OCI-LY7 (cell line): ENCODE results near the gene TCAIM. TPM values are rescaled to one million over a fixed set of nuclear protein-coding genes. Genes with fewer than 3 reads are reported as not detected.

Source experiments
- BruUV-seq: library from RNA; stranded (reverse); fragments of 400-500 nt; replicated peaks from 2 replicates; lab custom pipeline; 2021; lab: Mats Ljungman, UMichigan
- CTCF ChIA-PET: fragments of 300-600 bp; sonication (Branson Sonifier 250); formaldehyde crosslinking; loops from one replicate; lab custom pipeline; 2022; ENCODE audit warnings: antibody characterized with exemption; ENCODE audit not compliant: unreplicated experiment; lab: Charles Lee
- POLR2A ChIA-PET: fragments of 300-600 bp; sonication (Branson Sonifier 250); formaldehyde crosslinking; loops from one replicate; lab custom pipeline; 2022; ENCODE audit warnings: antibody characterized with exemption; lab: Charles Lee
- DNase-seq: peaks from one replicate; pipeline ENCODE4 v3.0.0-alpha.2; 2015; ENCODE audit warnings: low spot score
- H2AFZ ChIP-seq: fragments of 200-600 bp; sonication (generic), shearing (Covaris generic); 2 replicates; pipeline ENCODE4 v1.6.1; 2014; ENCODE audit warnings: mild to moderate bottlenecking, antibody characterized with exemption, low read length, moderate library complexity
- H3K27ac ChIP-seq: fragments of 200-600 bp; sonication (generic); 2 replicates; pipeline ENCODE4 v1.5.1; 2014; ENCODE audit warnings: mixed run types, low read depth, mild to moderate bottlenecking, moderate library complexity, low read length, inconsistent platforms; ENCODE audit not compliant: poor library complexity, severe bottlenecking
- H3K36me3 ChIP-seq: fragments of 200-600 bp; sonication (generic); 2 replicates; pipeline ENCODE4 v1.6.1; 2014; ENCODE audit warnings: mild to moderate bottlenecking, antibody characterized with exemption, low read length, moderate library complexity, mixed read lengths; ENCODE audit not compliant: insufficient read depth
- H3K4me1 ChIP-seq: fragments of 200-600 bp; sonication (generic); 2 replicates; pipeline ENCODE4 v1.5.1; 2014; ENCODE audit warnings: mild to moderate bottlenecking, low read length; ENCODE audit not compliant: insufficient read depth, poor library complexity, severe bottlenecking
- H3K4me2 ChIP-seq: fragments of 200-600 bp; sonication (generic); 2 replicates; pipeline ENCODE4 v1.6.1; 2014; ENCODE audit warnings: mild to moderate bottlenecking, low read length
- H3K4me3 ChIP-seq: fragments of 200-600 bp; sonication (generic); 2 replicates; pipeline ENCODE4 v1.5.1; 2014; ENCODE audit warnings: mild to moderate bottlenecking, low read depth, low read length; ENCODE audit not compliant: poor library complexity, severe bottlenecking
- H3K79me2 ChIP-seq: fragments of 200-600 bp; sonication (generic); 2 replicates; pipeline ENCODE4 v1.6.1; 2016; ENCODE audit warnings: low read depth, mild to moderate bottlenecking, low read length, moderate library complexity, mixed read lengths; ENCODE audit not compliant: insufficient read depth
- H3K9me2 ChIP-seq: fragments of 200-600 bp; sonication (generic); 2 replicates; pipeline ENCODE4 v1.6.1; 2016; ENCODE audit warnings: mild to moderate bottlenecking, low read length, mixed read lengths; ENCODE audit not compliant: insufficient read depth
- H3K9me3 ChIP-seq: fragments of 200-600 bp; sonication (generic); 2 replicates; pipeline ENCODE4 v1.6.1; 2014; ENCODE audit warnings: mild to moderate bottlenecking, mixed run types, low read length, mixed read lengths
- H4K20me1 ChIP-seq: fragments of 200-600 bp; sonication (generic); 2 replicates; pipeline ENCODE4 v1.6.1; 2014; ENCODE audit warnings: mild to moderate bottlenecking, antibody characterized with exemption, low read length, moderate library complexity, mixed read lengths; ENCODE audit not compliant: insufficient read depth
- EZH2phosphoT487 ChIP-seq: fragments of 200-600 bp; sonication (generic); IDR thresholded peaks from 2 replicates; pipeline ENCODE4 v1.6.1; 2018; ENCODE audit warnings: low read depth, borderline replicate concordance, mild to moderate bottlenecking, mixed run types, antibody characterized with exemption, low read length, moderate library complexity, mixed read lengths
- intact Hi-C: fragments of 100-400 bp; cut with micrococcal nuclease; formaldehyde crosslinking; loops from one replicate; pipeline ENCODE4 v1.10.0; 2022; ENCODE audit not compliant: unreplicated experiment
- total RNA-seq, 2 experiments: library from RNA; depleted of rRNA in 1 of 2; stranded (reverse); fragments of >200 nt in 1 of 2; shearing (Covaris generic) in 1 of 2; gene quantifications; 2 replicates each; pipeline ENCODE4 v1.2.3, GENCODE V29; 2014 to 2022
- TF ChIP-seq, protein P1 (sequence below): fragments of 200-600 bp; sonication (generic); conservative IDR thresholded peaks from 2 replicates; pipeline ENCODE4 v1.5.1; 2014; ENCODE audit warnings: mild to moderate bottlenecking, antibody characterized with exemption, low read length, moderate library complexity, mixed read lengths

Gene TCAIM
- total RNA-seq, 2 experiments from 2014 or later = 15.2 to 24.0 TPM

DNA sequence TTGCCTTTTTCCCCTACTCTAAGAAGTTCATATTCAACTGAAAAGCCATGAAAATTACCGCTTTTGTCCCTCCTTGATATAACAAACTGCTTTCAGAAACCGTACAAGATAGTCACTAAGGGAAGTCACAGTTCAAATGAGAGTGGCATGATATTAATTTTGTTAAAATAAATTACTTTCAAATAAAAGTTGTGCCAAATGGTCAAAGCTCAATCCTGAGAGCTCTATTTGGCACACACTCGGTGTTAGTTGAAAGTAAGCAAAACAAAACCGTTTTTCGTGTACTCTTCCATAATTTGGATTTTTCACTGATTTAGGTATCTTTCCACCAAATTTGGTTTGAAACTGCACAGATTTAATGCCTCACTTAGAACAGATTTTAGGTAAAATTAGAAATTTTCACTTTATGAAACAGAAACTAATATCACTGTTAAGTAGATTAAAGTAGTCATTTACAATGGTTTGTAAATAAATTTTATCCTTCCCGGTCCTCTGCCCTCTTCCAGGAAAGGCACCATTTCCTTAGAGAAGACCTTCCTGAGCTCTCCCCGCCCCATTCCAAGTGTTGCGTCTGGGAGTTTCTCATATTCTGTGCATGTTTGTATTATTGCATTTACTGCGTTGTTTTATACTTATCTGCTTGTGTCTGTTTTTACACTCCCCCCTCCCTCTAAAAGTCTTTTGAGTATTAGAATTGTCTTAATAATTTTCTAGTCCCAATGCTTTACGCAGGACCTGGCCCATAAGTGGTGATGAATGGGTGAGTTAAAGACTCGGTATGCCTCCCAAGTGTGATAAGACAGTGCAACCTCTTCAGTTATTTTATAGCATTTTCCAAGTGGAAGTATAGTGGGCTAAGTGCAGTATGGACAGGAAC, 853 bp downstream of the TCAIM start:
- Histone ChIP-seq H3K36me3 (peaks cover 8% of the 10 kb centered on the region; the same call in 1 of the 2 replicates), H3K9me2 (no peaks in the 10 kb centered on the region), H3K4me2 (peak overlapping the region; percentile 88), H3K9me3 (no peaks in the 10 kb centered on the region), H3K27ac (peak overlapping the region; percentile 71), H3K79me2 (peaks cover 31% of the 10 kb centered on the region), H2AFZ (peak overlapping the region; percentile 90), H3K4me3 (peak overlapping the region; percentile 82), H4K20me1 (no peaks in the 10 kb centered on the region), H3K4me1 (peaks cover 23% of the 10 kb centered on the region)
- BruUV-seq = no TSS peak
- CTCF ChIA-PET = no interaction called here
- POLR2A ChIA-PET = interaction anchor here (0.6 to 2.4 kb wide), 6 partner anchors 8 to 1551 kb away, joined by 3 to 10 read pairs (median 4); no protein-coding TSS in a partner anchor
- DNase-seq = no peak
- intact Hi-C loops = loop anchor here (5.0 to 10.0 kb wide), 3 partner anchors 175 to 635 kb away; partner anchors contain the start of genes EXOSC7 and ZDHHC3
- TF ChIP-seq, protein P1, sequence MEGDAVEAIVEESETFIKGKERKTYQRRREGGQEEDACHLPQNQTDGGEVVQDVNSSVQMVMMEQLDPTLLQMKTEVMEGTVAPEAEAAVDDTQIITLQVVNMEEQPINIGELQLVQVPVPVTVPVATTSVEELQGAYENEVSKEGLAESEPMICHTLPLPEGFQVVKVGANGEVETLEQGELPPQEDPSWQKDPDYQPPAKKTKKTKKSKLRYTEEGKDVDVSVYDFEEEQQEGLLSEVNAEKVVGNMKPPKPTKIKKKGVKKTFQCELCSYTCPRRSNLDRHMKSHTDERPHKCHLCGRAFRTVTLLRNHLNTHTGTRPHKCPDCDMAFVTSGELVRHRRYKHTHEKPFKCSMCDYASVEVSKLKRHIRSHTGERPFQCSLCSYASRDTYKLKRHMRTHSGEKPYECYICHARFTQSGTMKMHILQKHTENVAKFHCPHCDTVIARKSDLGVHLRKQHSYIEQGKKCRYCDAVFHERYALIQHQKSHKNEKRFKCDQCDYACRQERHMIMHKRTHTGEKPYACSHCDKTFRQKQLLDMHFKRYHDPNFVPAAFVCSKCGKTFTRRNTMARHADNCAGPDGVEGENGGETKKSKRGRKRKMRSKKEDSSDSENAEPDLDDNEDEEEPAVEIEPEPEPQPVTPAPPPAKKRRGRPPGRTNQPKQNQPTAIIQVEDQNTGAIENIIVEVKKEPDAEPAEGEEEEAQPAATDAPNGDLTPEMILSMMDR = no peak
- no peak for TF ChIP-seq EZH2phosphoT487

DNA sequence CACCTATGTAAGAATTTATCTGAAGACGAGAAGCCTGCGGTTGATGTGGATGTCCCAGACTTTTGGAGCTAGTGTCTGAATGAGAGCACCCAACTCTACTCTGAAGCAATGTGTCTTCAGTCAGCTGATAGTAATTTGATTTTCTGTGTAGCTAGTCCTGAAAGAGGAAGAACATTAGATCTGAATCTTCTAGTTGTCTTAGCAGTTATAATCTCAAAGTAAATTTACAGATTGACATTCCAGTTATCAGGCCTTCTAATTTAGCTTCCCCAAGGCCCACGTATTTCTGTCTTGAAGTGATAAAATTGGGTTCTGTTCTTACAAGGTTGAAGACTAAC, 1.5 kb downstream of the TCAIM start:
- DNase-seq = peak; percentile 22
- no peaks in the 10 kb centered on the region for H3K9me2 ChIP-seq
- no peak overlapping the region for H3K27ac ChIP-seq
- intact Hi-C loops = no loop called here
- no peaks in the 10 kb centered on the region for H4K20me1 ChIP-seq
- TF ChIP-seq, protein P1 = no peak
- no peak for TF ChIP-seq EZH2phosphoT487
- ChIA-PET CTCF (no interaction called here), POLR2A (interaction anchor here (0.6 to 1.4 kb wide), 5 partner anchors 8 to 1551 kb away, joined by 3 to 5 read pairs (median 4); no protein-coding TSS in a partner anchor)
- no TSS peak for BruUV-seq
- H3K36me3 ChIP-seq = peaks cover 8% of the 10 kb centered on the region; the same call in 1 of the 2 replicates
- H3K4me3 ChIP-seq = peak overlapping the region; percentile 82
- no peaks in the 10 kb centered on the region for H3K9me3 ChIP-seq
- peak overlapping the region; percentile 88 for H3K4me2 ChIP-seq
- H3K4me1 ChIP-seq = peaks cover 23% of the 10 kb centered on the region
- H2AFZ ChIP-seq = peak overlapping the region; percentile 34; the same call in 1 of the 2 replicates
- H3K79me2 ChIP-seq = peaks cover 31% of the 10 kb centered on the region
